H1 (cell line): ENCODE results near the gene FBLIM1. TPM values are rescaled to one million over a fixed set of nuclear protein-coding genes. Genes with fewer than 3 reads are reported as not detected.

Experiments used
- CTCF ChIA-PET: fragments of 300-600 bp; sonication (Branson Sonifier 250); formaldehyde crosslinking; loops from one replicate; lab custom pipeline; 2021; ENCODE audit not compliant: partially characterized antibody; lab: Charles Lee
- POLR2A ChIA-PET: fragments of 300-600 bp; sonication (Branson Sonifier 250); formaldehyde crosslinking; loops from one replicate; lab custom pipeline; 2021; ENCODE audit warnings: inconsistent platforms; ENCODE audit not compliant: partially characterized antibody; lab: Charles Lee
- DNase-seq, 2 experiments: peaks; one replicate each; pipeline versions ENCODE4 v3.0.0 to v3.0.0-alpha.2; 2010 to 2022; ENCODE audit warnings: low spot score in 2 of 2, low read depth in 1 of 2, mixed read lengths in 1 of 2
- FAIRE-seq: peaks from 2 replicates; lab custom pipeline; 2011; peaks lifted over from hg19 to GRCh38; lab: Jason Lieb, UNC
- H2AFZ ChIP-seq: 2 replicates; pipeline ENCODE4 v1.8.1; 2012; ENCODE audit warnings: low read length, inconsistent platforms
- H2AK5ac ChIP-seq: 2 replicates; pipeline ENCODE4 v1.6.1; 2013; ENCODE audit warnings: low read depth, low read length
- H2BK120ac ChIP-seq: replicated peaks from 2 replicates; pipeline ENCODE3; 2013; ENCODE audit warnings: low read depth, low read length, inconsistent platforms
- H2BK12ac ChIP-seq: 2 replicates; pipeline ENCODE4 v1.6.1; 2013; ENCODE audit warnings: low read depth, low read length
- H2BK15ac ChIP-seq: 2 replicates; pipeline ENCODE4 v1.6.1; 2013; ENCODE audit warnings: low read length
- H2BK20ac ChIP-seq: 2 replicates; pipeline ENCODE4 v1.6.1; 2013; ENCODE audit warnings: low read length
- H2BK5ac ChIP-seq: 2 replicates; pipeline ENCODE4 v1.6.1; 2013; ENCODE audit warnings: low read depth, low read length
- H3K14ac ChIP-seq: 2 replicates; pipeline ENCODE4 v1.6.1; 2013; ENCODE audit warnings: inconsistent platforms; ENCODE audit not compliant: insufficient read length
- H3K18ac ChIP-seq: 2 replicates; pipeline ENCODE4 v1.6.1; 2013; ENCODE audit warnings: low read length; ENCODE audit errors: extremely low read depth
- H3K23ac ChIP-seq: 2 replicates; pipeline ENCODE4 v1.6.1; 2013; ENCODE audit warnings: inconsistent platforms; ENCODE audit not compliant: insufficient read length
- H3K23me2 ChIP-seq: 2 replicates; pipeline ENCODE4 v1.6.1; 2013; ENCODE audit warnings: low read depth, low read length
- H3K27ac ChIP-seq: 2 replicates; pipeline ENCODE4 v1.6.1; 2011; ENCODE audit warnings: low read depth, low read length, inconsistent platforms
- H3K27me3 ChIP-seq, 4 experiments: replicated peaks in 1 of 4; 1 replicate in 1 of 4; 2 replicates in 3 of 4; pipeline versions ENCODE4 v1.6.1 to v1.8.1; 2011 to 2013; ENCODE audit warnings: low read length in 3 of 4, mild to moderate bottlenecking in 3 of 4, inconsistent platforms in 2 of 4, mixed read lengths in 2 of 4, moderate library complexity in 1 of 4; ENCODE audit not compliant: control insufficient read depth in 3 of 4, insufficient read depth in 3 of 4; ENCODE audit errors: extremely low read depth in 1 of 4
- H3K36me3 ChIP-seq, 4 experiments: 2 replicates each; pipeline versions ENCODE4 v1.6.1 to v1.8.1; 2011 to 2013; ENCODE audit warnings: mild to moderate bottlenecking in 4 of 4, low read length in 3 of 4, moderate library complexity in 2 of 4, control low read depth in 1 of 4, inconsistent platforms in 1 of 4; ENCODE audit not compliant: insufficient read depth in 4 of 4, control insufficient read depth in 2 of 4
- H3K4ac ChIP-seq: replicated peaks from 2 replicates; pipeline ENCODE3; 2013; ENCODE audit warnings: low read length, low read depth, mixed read lengths, inconsistent platforms; ENCODE audit not compliant: insufficient read length
- H3K4me1 ChIP-seq, 4 experiments: replicated peaks in 1 of 4; 1 replicate in 1 of 4; 2 replicates in 3 of 4; pipeline versions ENCODE4 v1.6.1 to v1.8.1; 2011 to 2013; ENCODE audit warnings: low read length in 3 of 4, inconsistent platforms in 2 of 4, mixed read lengths in 1 of 4; ENCODE audit not compliant: insufficient read depth in 4 of 4, control insufficient read depth in 3 of 4
- H3K4me2 ChIP-seq, 2 experiments: 2 replicates each; pipeline versions ENCODE4 v1.6.1 to v1.8.1; 2011 to 2013; ENCODE audit warnings: low read depth in 2 of 2, low read length in 2 of 2, control low read depth in 1 of 2, inconsistent platforms in 1 of 2, mild to moderate bottlenecking in 1 of 2; ENCODE audit not compliant: insufficient read depth in 1 of 2
- H3K4me3 ChIP-seq, 4 experiments: fragments of 200-600, 300-600 bp in 1 of 4; sonication (generic), shearing (Covaris generic), sonication (Bioruptor Twin) in 1 of 4; 2 replicates each; pipeline versions ENCODE4 v1.5.1 to v1.8.1; 2011 to 2016; ENCODE audit warnings: low read length in 4 of 4, low read depth in 3 of 4, control low read depth in 2 of 4, inconsistent platforms in 2 of 4, mild to moderate bottlenecking in 2 of 4, mixed read lengths in 1 of 4, moderate library complexity in 1 of 4; ENCODE audit not compliant: insufficient read depth in 2 of 4; ENCODE audit errors: extremely low read depth in 1 of 4
- H3K56ac ChIP-seq: replicated peaks from 2 replicates; pipeline ENCODE3; 2013; ENCODE audit warnings: low read depth, mild to moderate bottlenecking, mixed read lengths, low read length, inconsistent platforms; ENCODE audit not compliant: insufficient read length
- H3K79me1 ChIP-seq: 2 replicates; pipeline ENCODE4 v1.6.1; 2013; ENCODE audit warnings: low read depth, low read length, control low read depth
- H3K79me2 ChIP-seq, 2 experiments: 2 replicates each; pipeline versions ENCODE4 v1.6.1 to v1.8.1; 2012 to 2013; ENCODE audit warnings: low read length in 2 of 2, mild to moderate bottlenecking in 2 of 2, inconsistent platforms in 1 of 2; ENCODE audit not compliant: insufficient read depth in 2 of 2, control insufficient read depth in 1 of 2
- H3K9ac ChIP-seq, 4 experiments: replicated peaks in 1 of 4; 1 replicate in 1 of 4; 2 replicates in 3 of 4; pipeline versions ENCODE4 v1.6.1 to v1.8.1; 2011 to 2013; ENCODE audit warnings: low read depth in 3 of 4, low read length in 3 of 4, control low read depth in 2 of 4, mild to moderate bottlenecking in 2 of 4, moderate library complexity in 2 of 4, inconsistent platforms in 1 of 4; ENCODE audit errors: extremely low read depth in 1 of 4
- H3K9me3 ChIP-seq, 2 experiments: 2 replicates each; pipeline versions ENCODE4 v1.6.1 to v1.8.1; 2012 to 2013; ENCODE audit warnings: mild to moderate bottlenecking in 2 of 2, moderate library complexity in 2 of 2, control low read depth in 1 of 2, inconsistent platforms in 1 of 2, low read depth in 1 of 2, low read length in 1 of 2, mixed read lengths in 1 of 2; ENCODE audit not compliant: insufficient read depth in 2 of 2
- H4K20me1 ChIP-seq, 2 experiments: replicated peaks in 1 of 2; 2 replicates each; pipeline versions ENCODE3 to v1.8.1; 2011 to 2013; ENCODE audit warnings: inconsistent platforms in 2 of 2, low read length in 2 of 2, mild to moderate bottlenecking in 1 of 2; ENCODE audit not compliant: insufficient read depth in 2 of 2, control insufficient read depth in 1 of 2
- H4K5ac ChIP-seq: 2 replicates; pipeline ENCODE4 v1.6.1; 2013; ENCODE audit warnings: low read length, low read depth, mixed read lengths, inconsistent platforms; ENCODE audit not compliant: insufficient read length
- H4K8ac ChIP-seq: 2 replicates; pipeline ENCODE4 v1.8.0; 2013; ENCODE audit warnings: mild to moderate bottlenecking, moderate library complexity, low read length, inconsistent platforms; ENCODE audit not compliant: insufficient read depth; ENCODE audit errors: extremely low read depth
- H4K91ac ChIP-seq: replicated peaks from 2 replicates; pipeline ENCODE3; 2013; ENCODE audit warnings: low read length, mixed read lengths, inconsistent platforms; ENCODE audit not compliant: insufficient read length
- CBX5 ChIP-seq: fragments of 300-800, 300-1000 bp; sonication (generic); IDR thresholded peaks from 2 replicates; pipeline ENCODE4 v1.7.1; 2016; ENCODE audit warnings: antibody characterized with exemption, low read length, low read depth
- JUN ChIP-seq: IDR thresholded peaks from 2 replicates; pipeline ENCODE4 v1.6.1; 2011; ENCODE audit warnings: low read depth, mild to moderate bottlenecking, improper control_type of control experiment, low read length
- POLR2A ChIP-seq, 2 experiments: IDR thresholded peaks; 1 replicate in 1 of 2; 2 replicates in 1 of 2; pipeline ENCODE4 v1.6.1; 2011; ENCODE audit warnings: low read depth in 2 of 2, low read length in 2 of 2, mild to moderate bottlenecking in 2 of 2; ENCODE audit errors: control extremely low read depth in 1 of 2
- RFX5 ChIP-seq: IDR thresholded peaks from 2 replicates; pipeline ENCODE4 v1.6.1; 2011; ENCODE audit warnings: low read depth, low read length, improper control_type of control experiment, borderline replicate concordance
- SAP30 ChIP-seq: fragments of 300-600 bp; sonication (generic); IDR thresholded peaks from 2 replicates; pipeline ENCODE4 v1.7.1; 2012; ENCODE audit warnings: low read length, moderate library complexity, mild to moderate bottlenecking, inconsistent platforms; ENCODE audit not compliant: insufficient read depth, insufficient replicate concordance
- SP4 ChIP-seq: IDR thresholded peaks from 2 replicates; pipeline ENCODE4 v1.6.1; 2012; ENCODE audit warnings: low read length, inconsistent platforms
- ZNF274 ChIP-seq: IDR thresholded peaks from 2 replicates; pipeline ENCODE4 v1.7.0; 2012; ENCODE audit warnings: low read length, borderline replicate concordance; ENCODE audit errors: extremely low read depth
- WGBS, 2 experiments: shearing (Covaris generic) in 1 of 2; methylation state at CpG; one replicate each; pipeline versions ENCODE4 v1.1.6 to v1.1.7; 2013 to 2015; ENCODE audit warnings: low lambda C conversion rate in 2 of 2, mixed read lengths in 2 of 2, inconsistent platforms in 1 of 2, low coverage in 1 of 2, missing lambda C conversion rate in 1 of 2; ENCODE audit not compliant: insufficient replicate concordance in 2 of 2, insufficient coverage in 1 of 2, insufficient read length in 1 of 2; ENCODE audit errors: extremely low coverage in 1 of 2, missing lambda C conversion rate in 1 of 2; 5-methylcytosine and 5-hydroxymethylcytosine counted together
- polyA plus RNA-seq, 7 experiments: library from polyadenylated mRNA; depleted of rRNA in 3 of 7; stranded (reverse) in 5 of 7; unstranded in 2 of 7; fragments of >200 nt in 5 of 7; fragments of 200-250 nt in 2 of 7; gene quantifications; 1 replicate in 5 of 7; 2 replicates in 1 of 7; 4 replicates in 1 of 7; pipeline versions ENCODE4 v1.2.1 to v1.2.3, GENCODE V29; 2011 to 2013; ENCODE audit warnings: missing spikeins in 2 of 7, mixed read lengths in 2 of 7
- total RNA-seq: library from RNA; stranded (reverse); fragmentation: NEBNext Ultra II Directional; extraction: Animal tissue kit (Norgen Biotek cat#: 25700); gene quantifications from 2 replicates; pipeline ENCODE4 v1.2.1, GENCODE V29; 2021
- TF ChIP-seq, protein P1 (sequence below), 3 experiments: IDR thresholded peaks; 1 replicate in 2 of 3; 2 replicates in 1 of 3; pipeline versions ENCODE4 v1.5.1 to v1.6.1; 2011; ENCODE audit warnings: low read length in 3 of 3, mild to moderate bottlenecking in 3 of 3, inconsistent platforms in 2 of 3, low read depth in 1 of 3, moderate library complexity in 1 of 3; ENCODE audit not compliant: insufficient read depth in 1 of 3; ENCODE audit errors: control extremely low read depth in 1 of 3

Gene FBLIM1
- total and polyA plus RNA-seq, 2 of the 8 experiments (the other 6 are each of a cell fraction or from before 2014, with no cell fraction given) = 66.6 to 66.7 TPM

DNA sequence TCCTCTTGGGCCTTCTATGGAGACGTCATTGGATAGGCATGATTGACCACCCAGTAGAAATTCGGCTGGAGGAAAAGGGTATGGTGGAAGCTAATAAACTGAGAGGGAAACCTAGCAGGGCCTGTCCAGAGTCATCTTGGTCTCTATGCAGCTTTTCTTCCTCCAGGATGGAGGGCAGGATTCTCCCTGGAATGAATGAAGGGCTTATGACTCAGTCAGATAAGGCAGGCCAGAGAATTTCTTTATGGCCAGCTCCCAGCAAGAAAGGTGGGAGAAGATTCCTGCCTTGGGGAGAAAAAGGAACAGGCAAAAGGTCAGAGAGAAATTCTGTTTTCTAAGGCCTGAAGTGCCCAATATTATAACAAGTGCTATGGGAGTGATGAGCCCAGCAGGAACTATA, 17.1 kb downstream of the FBLIM1 start:
- WGBS, 2 experiments = 92% methylated on average over 2 of the region's 2 CpGs; no CpG with 5 or more reads in 1 of the 2 experiments
- H3K4ac ChIP-seq = no peak overlapping the region
- H2BK15ac ChIP-seq = no peak overlapping the region
- H4K8ac ChIP-seq = no peak overlapping the region
- H3K27me3 ChIP-seq = no peaks in the 10 kb centered on the region
- no peak overlapping the region for H3K27ac ChIP-seq
- no peak overlapping the region for H3K9ac ChIP-seq
- H4K5ac ChIP-seq = no peak overlapping the region
- H2BK20ac ChIP-seq = no peak overlapping the region
- H2BK120ac ChIP-seq = no peak overlapping the region
- H2BK5ac ChIP-seq = no peak overlapping the region
- H4K20me1 ChIP-seq = peaks cover 3 to 6% of the 10 kb centered on the region in 2 experiments
- no peak for DNase-seq
- ChIA-PET POLR2A (interaction anchor here (0.6 to 6.3 kb wide), 8 partner anchors 10 to 186 kb away, joined by 3 to 33 read pairs (median 4); no protein-coding TSS in a partner anchor), CTCF (interaction anchor here (0.7 to 1.0 kb wide), 2 partner anchors 15 to 17 kb away, joined by 3 read pairs; no protein-coding TSS in a partner anchor)
- TF ChIP-seq RFX5 (no peak), POLR2A (IDR thresholded peaks at IDR 0.05; ENCODE audit: control extremely low read depth in 1 of 2, low read depth in 2 of 2, low read length in 2 of 2) (no peak), CBX5 (no peak), JUN (no peak), SP4 (no peak), SAP30 (no peak), ZNF274 (no peak)
- TF ChIP-seq, protein P1, sequence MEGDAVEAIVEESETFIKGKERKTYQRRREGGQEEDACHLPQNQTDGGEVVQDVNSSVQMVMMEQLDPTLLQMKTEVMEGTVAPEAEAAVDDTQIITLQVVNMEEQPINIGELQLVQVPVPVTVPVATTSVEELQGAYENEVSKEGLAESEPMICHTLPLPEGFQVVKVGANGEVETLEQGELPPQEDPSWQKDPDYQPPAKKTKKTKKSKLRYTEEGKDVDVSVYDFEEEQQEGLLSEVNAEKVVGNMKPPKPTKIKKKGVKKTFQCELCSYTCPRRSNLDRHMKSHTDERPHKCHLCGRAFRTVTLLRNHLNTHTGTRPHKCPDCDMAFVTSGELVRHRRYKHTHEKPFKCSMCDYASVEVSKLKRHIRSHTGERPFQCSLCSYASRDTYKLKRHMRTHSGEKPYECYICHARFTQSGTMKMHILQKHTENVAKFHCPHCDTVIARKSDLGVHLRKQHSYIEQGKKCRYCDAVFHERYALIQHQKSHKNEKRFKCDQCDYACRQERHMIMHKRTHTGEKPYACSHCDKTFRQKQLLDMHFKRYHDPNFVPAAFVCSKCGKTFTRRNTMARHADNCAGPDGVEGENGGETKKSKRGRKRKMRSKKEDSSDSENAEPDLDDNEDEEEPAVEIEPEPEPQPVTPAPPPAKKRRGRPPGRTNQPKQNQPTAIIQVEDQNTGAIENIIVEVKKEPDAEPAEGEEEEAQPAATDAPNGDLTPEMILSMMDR (IDR thresholded peaks at IDR 0.05; ENCODE audit: control extremely low read depth in 1 of 3, insufficient read depth in 1 of 3, low read depth in 1 of 3, low read length in 3 of 3) = no peak
- H2AK5ac ChIP-seq = no peak overlapping the region
- H3K14ac ChIP-seq = no peak overlapping the region
- no peak overlapping the region for H3K56ac ChIP-seq
- no peak overlapping the region for H3K4me2 ChIP-seq
- no peak overlapping the region for H4K91ac ChIP-seq
- no peaks in the 10 kb centered on the region for H3K23me2 ChIP-seq
- H3K36me3 ChIP-seq = peaks cover 31 to 82% (median 60%) of the 10 kb centered on the region in 4 experiments
- no peak overlapping the region for H3K23ac ChIP-seq
- H3K79me1 ChIP-seq = 0 out of 2 replicates have a peak, but pooled peaks cover 3% of the 10 kb centered on the region
- H3K4me3 ChIP-seq = no peak overlapping the region
- no peak overlapping the region for H2AFZ ChIP-seq
- no peak overlapping the region for H3K18ac ChIP-seq
- no peaks in the 10 kb centered on the region for H3K4me1 ChIP-seq
- no peak overlapping the region for H2BK12ac ChIP-seq
- no peaks in the 10 kb centered on the region for H3K79me2 ChIP-seq
- no peak for FAIRE-seq
- no peaks in the 10 kb centered on the region for H3K9me3 ChIP-seq
